GM19025 (cell line): Measurements from ENCODE around the gene TGFBR3.

Experiments
- ATAC-seq: cut with Tn5 transposase; IDR thresholded peaks from one replicate; pipeline ENCODE4 v1.9.1; 2021; ENCODE audit warnings: mild to moderate bottlenecking, low read depth, moderate library complexity; ENCODE audit not compliant: unreplicated experiment

Gene TGFBR3

DNA sequence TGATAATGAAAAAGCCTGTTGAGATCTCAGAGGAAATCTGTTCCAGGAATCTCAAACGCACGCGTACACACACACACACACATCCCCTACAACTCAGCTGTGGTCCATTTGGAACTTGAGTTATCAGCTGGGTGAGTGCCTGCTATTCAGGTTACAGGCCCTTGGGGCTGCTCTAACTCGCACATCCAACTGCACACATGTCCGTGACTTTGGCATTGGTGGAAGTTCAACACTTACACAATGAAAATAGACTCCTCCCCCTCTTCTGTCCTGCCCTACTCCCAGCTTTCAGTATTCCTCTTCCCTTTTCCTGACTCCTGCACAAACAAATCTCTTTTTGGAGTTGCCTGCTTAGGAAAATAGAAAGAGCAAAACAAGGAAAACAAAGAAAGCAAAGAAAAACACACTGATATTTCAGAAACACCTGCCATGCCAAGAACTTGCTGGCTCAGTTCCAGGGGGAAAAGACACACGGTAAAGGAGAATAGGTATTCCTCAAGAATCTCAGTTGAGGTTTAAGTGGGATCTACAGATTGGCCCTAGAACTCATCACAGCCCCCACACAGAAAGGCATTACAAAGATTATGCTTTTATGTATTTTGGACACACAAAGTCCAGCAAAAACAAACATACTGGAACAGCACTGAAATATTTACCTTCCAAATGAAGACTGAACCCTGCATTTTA lies 140.9 kb downstream of the TGFBR3 start:
- ATAC-seq: no peak

DNA sequence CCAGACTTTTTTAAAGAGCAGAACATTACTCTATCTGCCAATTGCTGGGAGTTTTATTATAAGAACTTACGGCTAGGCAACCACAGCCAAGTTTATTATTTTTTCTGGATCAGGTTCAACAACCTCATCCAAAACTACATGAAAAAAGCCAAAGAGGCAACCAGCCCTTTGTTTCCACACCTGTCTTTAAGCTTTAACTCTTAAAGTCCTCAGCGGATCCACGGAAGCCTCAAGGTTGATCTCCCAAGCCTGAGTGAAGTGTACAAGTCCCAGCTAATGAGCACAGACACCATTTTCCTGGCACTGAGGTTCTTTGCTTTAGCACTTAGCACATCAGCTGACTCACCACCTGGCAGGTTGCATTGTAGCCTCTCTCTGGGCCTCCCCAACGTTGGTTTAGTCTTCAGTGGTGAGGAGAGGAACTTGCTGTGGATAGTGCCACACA lies 143.1 kb downstream of the TGFBR3 start:
- ATAC-seq: no peak

DNA sequence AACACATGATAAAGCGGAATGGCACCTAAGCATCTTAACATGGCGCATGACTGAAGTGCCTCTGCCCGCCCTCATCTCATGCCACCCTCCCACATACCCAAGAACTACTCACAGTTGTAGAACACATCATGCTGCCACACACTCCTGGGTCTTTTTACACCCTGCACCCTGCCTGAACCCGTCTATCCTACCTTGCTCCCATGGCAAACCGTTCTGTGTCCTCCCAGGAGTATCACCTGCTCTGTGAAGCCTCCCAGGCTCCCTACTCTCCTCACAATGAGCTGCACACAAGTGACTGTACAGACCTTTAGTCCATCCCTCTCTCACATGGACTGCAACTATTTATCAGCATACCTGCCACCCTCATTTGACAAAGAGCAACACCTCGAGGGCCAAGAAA lies 144.0 kb downstream of the TGFBR3 start:
- ATAC-seq: no peak

DNA sequence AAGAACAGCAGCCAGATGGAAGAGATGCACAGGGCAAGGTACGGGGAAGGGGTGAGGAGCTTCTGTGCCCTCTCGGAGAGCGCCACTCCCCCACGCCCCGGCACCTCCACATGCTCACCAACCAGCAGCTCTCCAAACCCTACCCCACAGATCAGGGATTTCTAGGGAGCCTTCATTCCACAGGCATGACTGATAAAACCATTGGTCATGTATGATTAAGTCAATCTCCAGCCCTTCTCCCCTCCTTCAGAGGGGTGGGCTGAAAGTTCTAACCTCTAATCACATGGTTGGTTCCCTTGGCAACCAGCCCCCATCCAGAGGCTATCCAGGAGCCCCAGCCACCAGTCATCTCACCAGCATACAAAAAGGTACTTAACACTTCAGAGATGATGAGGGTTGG lies 144.7 kb downstream of the TGFBR3 start:
- no peak for ATAC-seq

DNA sequence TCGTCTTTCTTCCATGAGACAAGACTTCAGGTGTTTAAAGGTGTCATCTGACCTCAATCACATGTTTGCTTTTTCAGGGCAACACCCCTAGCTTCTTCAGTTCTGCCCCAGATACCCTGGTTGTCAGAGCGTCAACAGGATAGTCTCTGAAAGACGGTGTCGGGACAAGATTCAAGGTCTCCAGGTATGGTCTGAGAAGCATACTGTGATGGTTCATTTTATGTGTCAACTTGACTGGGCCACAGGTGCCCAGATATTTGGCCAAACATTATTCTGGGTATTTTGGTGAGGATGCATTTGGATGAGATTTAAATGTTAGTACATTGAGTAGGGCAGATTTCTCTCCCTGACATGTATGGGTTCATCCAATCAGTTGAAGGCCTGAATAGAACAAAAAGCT lies 148.3 kb downstream of the TGFBR3 start:
- no peak for ATAC-seq

DNA sequence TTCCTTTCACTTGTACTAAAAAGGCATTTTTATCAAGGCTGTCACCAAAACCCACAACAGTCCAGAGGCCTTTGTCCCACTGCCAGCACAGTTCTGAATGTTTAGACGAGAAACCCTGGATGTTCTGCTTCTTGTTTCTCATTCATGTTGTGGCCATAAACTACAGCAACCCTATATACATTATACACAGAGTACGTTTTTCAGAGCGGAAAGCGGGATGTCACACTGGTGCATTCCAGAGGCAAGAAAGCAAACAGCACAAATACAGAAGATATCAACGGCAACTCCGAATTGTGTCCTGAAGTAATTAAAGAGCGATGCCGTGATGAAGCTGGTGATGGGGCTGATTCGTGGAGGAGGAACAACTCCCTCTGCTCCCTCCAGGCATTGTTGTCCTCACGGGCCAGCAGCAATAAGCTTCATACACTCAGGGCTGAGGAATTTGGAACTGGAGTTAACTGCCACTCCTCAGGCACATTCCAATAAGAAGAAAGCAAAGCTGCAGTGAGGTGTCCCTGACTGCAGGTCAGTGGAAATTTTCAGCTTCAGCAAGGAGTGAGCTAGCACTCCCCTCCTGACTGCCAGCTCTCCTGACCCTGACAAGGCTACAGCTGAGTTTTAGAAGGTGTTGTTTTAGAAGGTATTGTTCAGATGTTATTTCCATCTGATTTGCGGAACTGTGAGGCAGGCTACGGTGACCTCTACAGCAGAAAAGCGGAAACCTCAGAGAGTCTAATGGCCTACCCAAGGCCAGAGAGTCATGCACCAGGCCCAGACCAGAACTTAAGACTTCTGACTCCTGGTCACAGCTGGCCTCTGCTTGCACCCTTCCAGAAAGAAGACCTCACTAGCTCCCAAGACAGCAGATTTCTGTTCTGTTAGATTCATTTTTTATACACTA lies 149.0 kb downstream of the TGFBR3 start:
- no peak for ATAC-seq

DNA sequence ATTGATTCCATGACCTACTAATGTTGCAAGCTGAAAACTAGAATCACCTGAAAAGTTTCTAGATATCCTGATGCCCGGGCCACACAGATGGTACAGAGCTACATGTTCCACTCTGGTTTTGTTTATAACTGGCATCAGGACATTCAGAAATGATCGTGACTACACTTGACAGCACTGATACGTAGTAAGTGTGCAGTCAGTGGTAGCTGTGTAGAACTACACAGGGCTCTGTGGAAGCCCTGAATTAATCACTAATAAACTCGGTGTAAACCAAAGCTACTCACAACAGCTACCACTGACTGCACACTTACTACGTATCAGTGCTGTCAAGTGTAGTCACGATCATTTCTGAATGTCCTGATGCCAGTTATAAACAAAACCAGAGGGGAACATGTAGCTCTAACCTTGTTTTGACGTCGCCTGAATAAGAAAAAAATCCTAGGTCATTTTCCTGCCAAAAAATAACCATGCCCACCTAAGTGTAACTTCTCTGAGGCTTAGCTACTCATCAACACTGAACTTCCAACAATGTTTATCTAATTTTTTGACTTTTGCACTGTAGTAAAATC lies 149.7 kb downstream of the TGFBR3 start:
- no peak for ATAC-seq

DNA sequence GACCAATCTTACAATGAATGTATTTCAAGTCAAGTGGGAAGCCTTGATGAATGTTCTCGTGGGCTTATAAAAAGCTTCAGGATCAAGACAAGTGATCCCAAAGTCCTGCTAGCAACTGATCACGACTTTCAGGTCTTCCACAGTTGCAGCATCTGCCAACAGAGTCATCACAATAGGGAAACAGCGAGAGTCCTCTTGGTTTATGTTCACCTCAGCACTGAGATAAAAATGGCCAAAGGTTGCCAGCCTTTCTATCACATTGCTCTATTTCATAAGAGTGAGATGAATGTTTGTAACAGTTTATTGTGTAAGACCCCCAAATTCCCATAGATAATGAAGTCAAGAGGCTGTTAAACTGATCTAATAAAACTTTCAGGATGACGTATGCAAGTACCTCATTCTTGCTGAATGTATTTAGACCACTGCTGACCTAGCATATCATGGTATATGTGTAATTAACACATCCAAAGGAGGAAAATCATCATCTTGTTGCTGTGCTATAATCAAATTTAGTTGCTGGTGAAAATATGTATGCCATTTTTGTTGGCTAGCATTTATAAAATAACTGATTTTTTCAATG lies 150.6 kb downstream of the TGFBR3 start:
- no peak for ATAC-seq

DNA sequence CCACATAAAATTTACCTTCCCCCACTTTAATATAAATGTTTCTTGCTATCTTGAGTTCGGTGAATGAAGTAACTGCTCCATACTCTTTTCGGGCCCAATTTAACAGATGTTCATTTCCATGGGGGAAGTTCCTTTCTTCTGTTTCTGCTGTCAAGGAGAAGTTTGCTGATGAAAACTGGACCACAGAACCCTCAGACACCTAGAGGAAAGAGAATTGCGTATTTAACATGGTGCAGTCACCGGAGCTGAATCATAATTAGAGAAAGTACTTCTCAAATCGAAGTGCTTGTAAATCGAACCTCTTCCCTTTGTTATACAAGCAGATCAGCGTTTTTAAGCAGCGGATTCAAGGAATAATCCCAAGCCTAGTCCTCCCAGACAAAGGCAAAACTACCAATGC lies 151.2 kb downstream of the TGFBR3 start:
- no peak for ATAC-seq

DNA sequence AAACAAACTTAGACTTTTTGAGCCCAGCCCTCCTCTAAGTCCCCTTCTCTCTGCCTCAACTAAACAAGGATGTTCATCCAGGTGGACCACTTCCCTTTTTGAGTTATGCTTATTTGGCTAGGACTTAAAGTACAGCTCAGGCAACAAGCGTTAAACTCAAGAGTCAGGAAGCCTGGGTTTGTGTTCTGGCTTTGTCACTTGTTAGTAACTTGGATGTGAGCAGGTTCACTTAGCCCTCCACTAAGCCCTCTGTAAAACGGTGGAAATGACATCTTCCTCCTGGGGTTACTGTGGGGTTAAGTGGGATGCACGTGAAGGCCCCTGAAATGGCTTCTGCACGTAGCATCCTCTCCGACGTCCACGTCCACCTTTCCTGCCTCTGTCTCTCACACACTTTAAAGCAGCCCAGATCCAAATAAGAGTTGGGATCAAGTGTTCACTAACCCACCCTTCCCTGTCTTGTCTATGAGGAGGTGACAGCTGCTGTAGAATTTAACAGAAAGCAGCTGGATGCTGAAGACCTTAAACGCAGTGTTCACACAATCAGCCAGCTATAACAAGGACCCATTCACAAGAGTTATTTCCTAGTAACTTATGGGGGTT lies 152.7 kb downstream of the TGFBR3 start:
- ATAC-seq: no peak

DNA sequence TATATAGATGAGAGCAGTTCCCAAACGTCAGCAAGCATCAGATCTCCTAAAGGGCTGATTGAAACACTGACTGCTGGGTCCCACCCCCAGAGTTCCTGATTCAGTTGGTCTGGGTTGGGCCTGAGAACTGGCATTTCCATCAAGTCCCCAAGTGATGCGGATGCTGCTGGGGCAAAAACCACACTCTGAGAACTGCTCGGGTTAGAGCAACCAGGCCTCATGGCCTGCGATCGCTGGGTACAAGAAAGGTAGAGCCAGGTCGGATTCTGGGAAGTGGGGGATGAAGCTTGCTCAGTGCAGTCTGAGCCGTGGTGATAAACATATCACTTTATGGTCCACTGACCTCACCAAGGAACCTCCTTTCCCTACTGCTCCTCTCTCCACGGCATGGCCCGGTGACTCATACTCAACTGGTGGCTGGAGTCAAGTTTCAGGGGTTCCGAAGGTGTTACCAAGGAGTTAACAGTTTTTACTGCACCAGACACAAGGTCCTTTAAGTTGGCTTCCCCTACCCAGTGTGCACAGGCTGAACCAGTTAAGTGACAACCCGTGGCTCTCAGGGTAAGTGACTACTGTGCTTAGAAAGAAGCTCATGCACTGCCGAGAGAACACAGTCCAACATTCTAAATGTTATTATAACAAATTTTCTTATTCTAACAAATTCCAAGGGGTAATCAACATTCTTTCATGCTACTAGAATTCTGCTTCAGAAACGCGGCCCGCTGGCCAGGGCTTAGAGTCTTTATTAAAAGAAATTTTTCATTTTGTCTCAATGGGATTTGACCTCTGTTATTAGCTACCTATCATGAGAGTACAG lies 153.5 kb downstream of the TGFBR3 start:
- no peak for ATAC-seq

DNA sequence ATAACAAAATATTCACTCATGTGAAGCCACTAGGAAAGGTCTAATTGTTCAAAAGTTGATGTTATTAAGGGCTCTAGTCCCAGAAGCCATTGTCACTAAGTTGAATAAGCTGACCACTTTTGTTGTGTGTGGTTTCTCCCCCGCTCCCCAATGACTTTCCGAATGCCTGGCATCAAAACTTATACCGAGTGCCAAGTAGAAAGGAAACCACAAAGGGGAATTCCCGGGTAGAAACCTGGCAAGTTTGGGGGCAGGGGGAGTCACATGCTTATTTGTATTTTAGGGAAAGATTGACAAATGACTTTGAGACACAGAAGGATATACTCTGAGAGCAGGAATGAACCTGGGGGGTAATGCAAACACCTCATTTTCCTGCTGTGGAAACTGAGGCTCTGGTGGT lies 154.1 kb downstream of the TGFBR3 start:
- no peak for ATAC-seq

DNA sequence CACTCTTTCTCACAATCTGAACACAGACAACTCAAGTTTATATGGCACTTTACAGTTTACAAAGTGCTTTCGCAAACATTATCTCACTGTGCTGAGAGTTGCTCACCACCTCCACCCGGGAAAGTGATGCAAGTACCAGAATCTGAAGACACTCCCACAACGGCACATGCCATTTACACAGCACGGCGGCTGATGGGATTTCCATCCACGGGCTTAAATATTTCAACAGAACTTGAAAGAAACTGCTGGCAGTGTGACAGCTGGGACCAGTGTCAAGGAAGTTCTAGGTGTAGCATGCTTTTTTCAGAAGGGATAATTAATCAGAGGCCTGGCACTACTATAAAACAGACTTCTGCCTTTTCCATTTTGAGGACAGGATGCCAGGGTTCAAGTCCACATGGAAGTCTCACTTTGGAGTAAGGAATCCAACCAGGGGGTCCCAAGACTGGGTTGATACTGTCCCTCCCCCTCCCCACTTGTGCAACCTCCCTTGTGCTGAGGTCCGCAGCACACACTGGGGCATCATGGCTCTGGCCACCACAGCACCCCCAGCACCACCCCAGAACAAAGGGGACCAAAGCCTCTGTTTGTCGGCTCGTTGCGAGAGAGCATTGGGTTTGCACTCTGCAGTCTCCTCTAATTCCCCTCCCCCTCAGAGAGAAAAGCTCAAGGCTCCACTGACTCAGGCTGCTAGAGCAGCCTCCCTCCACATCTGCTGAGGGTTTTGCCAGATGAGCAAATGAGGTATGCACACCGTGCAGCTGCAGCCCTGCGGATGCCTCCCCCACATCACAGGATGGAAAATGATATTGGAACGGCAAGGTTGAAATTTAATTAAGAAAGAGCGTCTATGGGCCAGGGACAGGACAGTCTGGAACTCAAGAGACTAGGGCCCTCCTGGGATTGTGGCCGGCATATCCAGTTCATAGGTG lies 154.9 kb downstream of the TGFBR3 start:
- ATAC-seq: no peak

DNA sequence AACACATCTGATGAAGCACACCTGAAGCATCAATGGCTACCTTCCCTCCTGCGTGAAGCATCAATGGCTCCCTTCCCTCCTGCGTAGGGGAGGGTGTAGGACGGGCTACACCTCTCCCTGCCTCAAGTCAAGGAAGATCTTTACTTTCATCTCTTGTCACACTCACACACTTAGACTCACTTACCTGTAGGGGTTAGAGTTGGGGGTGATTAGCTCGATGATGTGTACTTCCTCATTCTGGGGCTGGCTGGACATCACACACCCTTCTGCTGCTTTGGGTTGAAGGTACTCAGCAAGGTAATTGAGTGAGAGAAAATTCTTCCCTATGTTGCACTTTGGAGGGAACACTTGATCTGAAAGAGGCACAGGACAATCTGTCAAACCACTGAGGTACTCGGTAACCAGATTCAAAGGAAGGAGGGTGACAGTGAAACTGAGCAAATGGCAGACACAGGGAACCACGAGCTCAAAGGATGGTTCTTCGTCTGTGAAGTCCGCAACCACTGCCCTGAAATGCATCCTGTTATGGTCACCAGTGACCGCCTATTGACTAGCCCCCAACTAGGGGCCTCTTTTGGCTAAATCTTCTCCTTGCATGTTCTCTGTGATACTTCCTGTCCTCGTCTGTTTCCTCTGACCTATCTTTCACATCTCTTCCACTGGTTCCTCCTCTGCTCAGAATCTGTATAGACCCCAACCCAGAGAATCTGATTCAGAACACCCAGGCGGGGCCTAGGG lies 156.2 kb downstream of the TGFBR3 start:
- no peak for ATAC-seq

DNA sequence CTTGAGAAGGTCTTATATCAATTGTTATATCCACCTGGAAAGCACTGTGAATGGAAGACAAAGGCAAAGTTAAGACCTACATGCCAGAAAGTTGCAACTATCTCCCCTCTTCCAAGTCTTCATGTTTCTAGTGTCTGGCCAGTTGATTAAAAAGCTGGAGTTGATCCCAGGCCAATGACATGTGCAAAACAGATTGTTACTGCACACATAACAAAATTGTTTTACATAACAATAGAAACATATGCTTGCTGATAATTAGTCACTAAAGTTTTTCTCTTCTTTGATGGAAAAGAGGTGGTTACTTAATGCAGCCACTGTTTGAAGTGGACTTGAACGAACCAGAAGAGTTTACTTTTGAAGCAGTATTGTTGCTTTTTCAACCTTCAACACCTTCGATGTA lies 158.2 kb downstream of the TGFBR3 start:
- ATAC-seq: no peak

DNA sequence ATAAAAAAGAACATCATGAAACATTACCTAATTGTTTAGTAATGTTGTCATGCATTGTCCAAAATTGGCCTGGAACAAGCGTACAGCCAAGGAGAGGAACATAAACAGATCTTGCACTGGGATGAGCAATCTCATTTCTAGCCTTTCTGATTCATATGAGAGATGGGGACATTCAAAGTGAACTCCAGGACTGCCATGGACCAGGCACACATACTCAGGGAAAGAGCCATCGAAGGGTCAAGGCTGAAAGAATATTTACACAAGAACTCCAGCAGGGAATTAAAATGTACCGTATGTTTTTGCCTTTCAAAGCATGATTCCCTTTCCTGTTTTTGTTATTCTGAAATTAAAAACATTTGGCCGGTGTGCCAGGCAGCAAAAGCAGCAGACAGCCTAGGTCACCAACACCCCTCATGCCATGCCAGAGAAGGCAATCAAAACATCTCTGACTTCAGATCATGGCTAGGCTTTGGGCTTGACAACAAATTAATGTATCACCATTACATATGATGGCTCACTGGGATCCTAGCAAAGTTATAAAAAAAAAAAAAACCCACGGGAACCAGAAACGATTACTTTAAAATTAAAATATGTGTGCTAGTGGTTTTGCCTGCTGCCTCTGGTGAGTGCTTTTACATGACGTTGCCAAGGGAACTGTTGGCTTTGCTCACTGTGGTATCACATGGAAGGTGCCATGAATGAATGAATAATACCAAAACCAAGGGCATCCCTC lies 159.8 kb downstream of the TGFBR3 start:
- ATAC-seq: no peak

DNA sequence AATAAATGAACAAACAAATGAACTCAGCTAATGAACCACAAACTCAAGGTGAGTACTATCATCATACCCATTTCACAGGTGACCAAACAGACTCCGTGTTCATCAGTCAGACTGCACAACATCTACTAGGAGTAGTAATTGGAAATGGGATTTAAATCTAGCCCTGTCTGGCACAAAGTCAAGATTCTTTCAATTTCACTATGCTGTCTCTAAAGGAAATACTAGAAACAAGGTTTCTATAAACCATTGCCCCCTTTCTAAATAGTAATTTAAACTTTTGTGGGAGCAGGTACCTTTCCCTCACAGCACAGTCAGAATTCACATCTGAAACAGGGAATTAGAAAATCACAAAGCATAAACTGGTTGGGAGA lies 160.3 kb downstream of the TGFBR3 start:
- no peak for ATAC-seq

DNA sequence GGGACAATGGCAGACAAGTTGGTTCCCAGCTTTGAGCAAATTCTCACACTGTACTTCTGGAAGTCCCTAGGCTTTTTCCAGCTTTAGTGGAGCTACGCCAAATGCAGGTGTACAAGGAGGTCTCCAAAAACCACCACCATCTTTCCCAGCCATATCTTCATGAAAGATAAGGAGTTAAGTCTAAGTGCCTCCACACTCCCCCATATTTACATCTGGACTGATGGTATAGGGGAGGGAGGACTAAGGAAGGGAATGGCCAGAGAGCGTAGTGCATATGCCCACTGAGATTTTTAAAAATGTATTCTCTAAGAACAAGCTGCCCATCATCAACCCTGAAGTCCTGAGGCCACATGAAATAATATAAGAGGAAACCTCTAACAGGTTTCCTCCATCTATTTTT lies 161.3 kb downstream of the TGFBR3 start:
- ATAC-seq: no peak
